GM18909 (cell line): ENCODE data around the gene GBA2.

ENCODE experiments used
- ATAC-seq: cut with Tn5 transposase; IDR thresholded peaks from one replicate; pipeline ENCODE4 v1.9.1; 2021; ENCODE audit warnings: mild to moderate bottlenecking; ENCODE audit not compliant: unreplicated experiment, poor library complexity

The GBA2 gene

DNA sequence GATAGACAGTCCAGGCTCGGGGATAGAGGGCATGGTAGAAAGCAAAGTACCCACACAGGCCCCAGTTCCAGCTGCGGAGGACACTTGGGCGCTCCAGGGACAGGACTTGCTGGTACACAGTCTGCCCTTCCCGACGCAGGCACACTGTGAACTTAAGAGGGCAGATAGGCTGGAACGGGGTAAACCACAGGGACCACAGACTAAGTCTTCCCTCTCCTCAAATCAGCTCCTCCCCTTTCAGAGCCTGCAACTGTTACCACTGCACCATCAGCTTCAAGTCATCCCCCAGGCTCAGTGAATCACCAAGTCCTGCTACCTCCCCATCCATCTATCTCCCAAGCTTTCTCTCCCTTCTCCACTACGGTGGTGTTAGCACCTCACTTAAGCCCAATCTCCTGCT is 7.3 kb downstream of the GBA2 start:
- no peak for ATAC-seq

DNA sequence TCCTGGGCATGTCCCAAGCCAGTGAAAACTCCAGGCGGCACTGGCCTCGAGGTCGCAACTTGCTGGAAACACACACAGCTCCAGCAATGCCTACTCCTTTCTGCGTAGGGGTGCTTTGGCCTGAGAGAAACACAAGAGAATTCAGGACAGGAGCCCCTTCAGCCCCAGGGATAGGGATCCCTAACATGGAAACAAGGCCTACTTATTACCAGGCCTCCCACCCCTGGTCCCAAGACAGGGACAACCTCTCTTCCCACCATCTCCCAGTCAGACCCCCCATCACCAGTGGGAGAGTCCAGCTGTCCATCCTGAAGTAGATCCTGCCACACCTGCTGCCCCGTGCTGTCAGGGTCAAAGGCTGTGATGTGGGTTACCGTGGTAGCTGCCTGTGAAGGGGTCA is 8.8 kb downstream of the GBA2 start:
- no peak for ATAC-seq

GRCh38 chr9:35738924-35739323 is 10.1 kb downstream of the GBA2 start:
- no peak for ATAC-seq

GRCh38 chr9:35738186-35738585 is 10.8 kb downstream of the GBA2 start:
- no peak for ATAC-seq

- ATAC-seq, result no peak
Observed at GRCh38 chr9:35737143-35737542, 11.9 kb downstream of the GBA2 start.

GRCh38 chr9:35736201-35736633 is 12.8 kb downstream of the GBA2 start:
- no peak for ATAC-seq

DNA sequence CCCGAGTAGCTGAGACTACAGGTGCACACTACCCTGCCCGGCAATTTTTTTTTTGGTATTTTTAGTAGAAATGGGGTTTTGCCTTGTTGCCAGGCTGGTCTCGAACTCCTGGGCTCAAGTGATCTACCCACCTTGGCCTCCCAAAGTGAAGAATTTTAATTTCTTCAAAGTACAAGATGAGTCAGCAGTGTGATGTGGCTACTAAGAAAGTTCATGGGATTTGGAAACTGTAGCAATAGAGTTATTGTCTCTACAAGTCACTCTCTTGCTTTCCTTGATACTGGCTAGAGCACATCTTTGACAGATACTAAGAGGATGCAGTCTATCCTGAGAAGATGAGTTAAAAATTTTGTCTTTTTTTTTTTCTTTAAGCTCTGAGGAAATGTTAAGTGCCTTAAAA is 14.9 kb downstream of the GBA2 start:
- no peak for ATAC-seq

DNA sequence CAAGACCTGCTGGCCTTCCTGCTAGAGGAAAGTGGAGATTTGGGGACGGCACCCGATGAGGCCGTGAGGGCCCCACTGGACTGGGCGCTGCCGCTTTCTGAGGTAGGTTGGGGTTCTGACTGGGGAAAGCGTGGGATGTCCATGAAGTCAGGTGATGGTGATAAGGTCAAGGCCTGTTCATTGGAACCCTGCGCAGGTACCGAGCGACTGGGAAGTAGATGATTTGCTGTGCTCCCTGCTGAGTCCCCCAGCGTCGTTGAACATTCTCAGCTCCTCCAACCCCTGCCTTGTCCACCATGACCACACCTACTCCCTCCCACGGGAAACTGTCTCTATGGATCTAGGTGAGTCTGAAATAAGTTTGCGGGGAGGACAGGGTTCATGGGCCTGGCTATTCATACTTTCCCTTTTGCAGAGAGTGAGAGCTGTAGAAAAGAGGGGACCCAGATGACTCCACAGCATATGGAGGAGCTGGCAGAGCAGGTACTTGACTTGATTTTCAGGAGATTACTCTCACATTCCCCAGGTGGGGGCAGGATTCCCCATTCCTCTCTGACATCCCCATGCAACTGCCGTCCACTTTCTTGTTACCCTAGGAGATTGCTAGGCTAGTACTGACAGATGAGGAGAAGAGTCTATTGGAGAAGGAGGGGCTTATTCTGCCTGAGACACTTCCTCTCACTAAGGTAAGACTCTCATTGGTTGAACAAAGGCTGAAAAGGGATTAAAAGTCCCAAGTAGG is 16.1 kb downstream of the GBA2 start:
- ATAC-seq, result peak; percentile 6

- ATAC-seq, result peak; percentile 82
Observed at GRCh38 chr9:35732185-35732799, 16.7 kb downstream of the GBA2 start, which contains the start of the genes CREB3 and TLN1. Gene CREB3, plus strand, starts transcription at chr9:35732666. Its CDS starts 107 bp downstream, at chr9:35732773. Gene TLN1, minus strand, starts transcription at chr9:35732195. Its CDS starts 6,501 bp downstream, at chr9:35725694.

- no peak for ATAC-seq
Observed at GRCh38 chr9:35731415-35732184, 17.4 kb downstream of the GBA2 start.

DNA sequence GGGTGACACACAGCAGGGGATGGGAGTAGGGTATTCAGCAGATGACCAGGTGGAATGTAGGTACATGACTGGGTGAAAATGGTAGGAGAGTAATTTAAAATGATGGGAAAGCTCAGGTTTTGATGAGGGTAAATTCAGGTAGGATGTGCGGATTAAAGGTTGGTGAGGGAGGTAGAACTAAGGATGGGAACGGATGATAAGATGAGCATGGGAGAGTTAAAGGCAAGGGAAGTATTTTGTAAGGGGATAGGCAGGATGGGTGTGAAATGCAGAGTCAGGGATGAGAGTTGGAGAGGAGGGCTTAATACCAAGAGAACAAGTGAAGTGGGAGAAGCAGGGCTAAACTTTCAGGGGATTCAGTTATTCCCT is 18.6 kb downstream of the GBA2 start:
- no peak for ATAC-seq

DNA sequence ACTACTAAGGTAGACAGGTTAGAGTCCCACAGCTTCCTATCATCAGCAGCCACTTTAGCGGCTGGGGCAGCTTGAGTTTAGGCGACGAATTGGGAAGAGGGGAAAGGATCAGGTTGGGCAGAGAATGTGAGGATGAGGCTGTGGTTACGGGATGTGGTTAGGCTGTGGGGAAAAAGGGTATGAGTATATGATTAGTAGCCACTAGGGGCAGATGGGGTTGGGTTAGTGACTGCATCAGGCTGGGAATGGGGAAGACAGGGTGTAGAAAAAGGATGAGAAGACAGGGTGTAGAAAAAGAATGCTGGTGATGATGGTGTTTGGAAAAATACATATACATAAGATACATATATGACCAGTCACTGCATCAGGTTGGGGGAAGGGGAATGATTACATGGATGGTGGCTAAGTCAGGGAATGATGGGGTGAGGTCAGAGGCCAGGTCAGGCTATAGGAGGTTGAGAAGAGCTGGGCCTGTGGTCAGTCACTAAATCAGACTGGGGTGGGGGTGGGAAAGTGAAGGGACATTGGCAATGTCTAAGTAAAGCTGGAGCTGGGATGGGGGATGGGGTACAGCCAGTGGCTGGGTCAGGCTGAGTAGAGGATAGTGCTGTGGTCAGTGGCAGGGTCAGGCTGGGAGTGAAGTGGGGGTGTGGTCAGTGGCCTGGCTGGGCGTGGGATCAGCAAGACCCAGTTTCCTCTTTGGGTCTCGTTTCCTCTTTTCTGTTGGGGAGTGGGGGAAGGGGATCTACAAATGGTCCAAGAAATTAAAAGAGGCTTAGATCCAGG is 19.1 kb downstream of the GBA2 start:
- ATAC-seq, result no peak

DNA sequence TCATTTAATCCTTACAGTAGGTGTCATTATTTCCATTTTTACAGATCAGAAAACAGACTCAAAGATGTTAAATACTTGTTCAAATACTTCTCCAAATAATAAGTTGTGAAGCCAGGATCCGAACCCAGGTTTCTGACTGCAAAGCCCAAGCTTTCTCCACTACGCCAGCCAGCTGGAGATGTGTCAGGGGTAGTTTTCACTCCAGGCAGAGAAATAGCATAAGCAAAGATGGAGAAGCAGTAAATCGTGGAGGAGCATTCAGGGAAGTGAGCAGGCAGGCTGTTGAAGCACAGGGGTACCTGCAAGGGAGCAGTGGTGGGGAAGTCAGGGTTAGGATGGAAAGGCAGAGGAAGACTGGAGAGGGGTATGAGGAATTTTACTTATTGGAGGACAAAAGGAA is 19.9 kb downstream of the GBA2 start:
- no peak for ATAC-seq

GRCh38 chr9:35728041-35728971 is 20.7 kb downstream of the GBA2 start:
- ATAC-seq, result no peak

DNA sequence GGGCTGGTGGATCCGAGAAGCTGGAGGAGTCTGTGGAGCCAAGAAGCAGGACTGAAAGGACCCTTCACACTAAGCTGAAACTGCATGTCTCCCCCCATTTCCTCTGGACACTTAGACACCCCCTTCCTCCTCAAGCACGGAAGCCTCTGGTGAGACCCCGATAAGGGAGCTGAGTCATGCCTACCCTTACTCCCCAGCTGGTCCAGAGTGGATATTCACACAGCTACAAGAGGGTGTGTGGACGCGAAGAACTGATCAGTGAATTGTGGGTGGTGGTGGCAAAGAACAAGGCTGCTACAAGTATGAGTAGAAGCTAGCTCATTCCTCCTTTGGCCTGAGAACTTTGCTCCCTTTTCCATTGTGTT is 21.4 kb downstream of the GBA2 start:
- no peak for ATAC-seq

GRCh38 chr9:35726931-35727330 is 22.1 kb downstream of the GBA2 start:
- ATAC-seq, result peak; percentile 39

DNA sequence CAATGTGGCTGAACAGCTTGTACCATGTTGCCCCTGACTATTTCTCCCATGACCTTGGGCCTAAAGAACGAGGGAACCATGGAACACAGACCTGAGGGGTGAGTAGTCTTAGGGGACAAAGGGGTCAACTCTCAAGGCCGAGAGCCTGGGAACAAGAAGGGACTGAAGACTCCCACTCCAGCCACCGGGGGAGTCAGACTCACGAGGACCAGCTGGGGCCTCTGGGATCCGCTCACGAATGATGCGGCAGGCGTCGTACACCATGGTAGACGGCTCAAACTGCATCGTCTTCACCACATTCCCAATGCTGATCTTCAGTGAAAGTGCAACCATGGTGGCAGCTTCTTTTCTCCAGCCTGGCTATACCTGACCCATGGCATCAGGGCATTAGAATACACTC is 23.7 kb downstream of the GBA2 start:
- no peak for ATAC-seq

DNA sequence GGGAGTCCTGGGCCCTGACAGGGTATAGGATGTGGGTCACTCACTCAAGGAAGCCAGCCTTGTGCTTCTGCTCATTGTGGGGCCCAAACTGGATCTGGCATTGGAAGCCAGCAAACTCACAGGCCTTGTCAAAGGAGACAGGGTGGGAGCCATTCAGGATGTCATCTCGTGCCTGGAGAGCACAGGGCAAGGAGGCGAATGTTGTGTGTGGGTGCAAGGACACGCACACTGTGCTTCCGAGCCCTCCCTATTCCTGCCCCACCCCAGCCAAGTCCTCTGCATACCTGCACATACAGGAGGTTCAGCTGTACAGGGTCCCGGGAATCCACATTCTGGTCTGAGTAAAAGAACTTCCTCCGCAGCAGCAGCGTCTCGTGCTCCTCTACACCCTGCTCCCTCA is 25.1 kb downstream of the GBA2 start:
- ATAC-seq, result no peak

DNA sequence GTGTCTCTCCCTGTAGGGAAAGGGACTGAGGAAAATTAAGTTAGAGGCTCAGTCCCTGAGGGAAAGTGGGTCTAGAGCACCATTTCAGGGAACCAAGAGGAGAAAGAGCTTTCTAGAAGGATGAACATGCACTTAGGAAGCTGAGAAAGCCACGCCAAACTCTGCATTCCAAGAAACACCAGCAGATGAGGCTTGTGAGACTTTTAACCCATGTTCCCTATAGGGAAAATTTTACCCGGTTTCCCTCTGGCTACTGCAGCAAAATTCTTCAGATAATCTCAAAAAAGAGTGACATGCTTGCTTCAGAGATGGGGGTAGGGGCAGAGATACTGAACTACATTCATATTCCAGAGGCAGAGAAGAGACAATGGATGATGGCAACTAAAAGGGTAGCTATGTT is 25.6 kb downstream of the GBA2 start:
- no peak for ATAC-seq

GRCh38 chr9:35719546-35719945 is 29.5 kb downstream of the GBA2 start:
- no peak for ATAC-seq
